Thyroid gland (tissue), 4 donors: ENCODE measurements around the gene CFB. TPM values are rescaled to one million over a fixed set of nuclear protein-coding genes. Genes with fewer than 3 reads are reported as not detected.

ENCODE experiments used
- DNase-seq, 2 donors: peaks; one replicate each; pipeline ENCODE4 v3.0.0-alpha.2; 2019
- H3K27ac ChIP-seq, 3 donors: fragments of 200-600 bp; sonication (generic); 1 replicate in 2 of 3; 2 replicates in 1 of 3; pipeline ENCODE4 v1.5.1; 2016 to 2019; ENCODE audit warnings: mild to moderate bottlenecking in 1 of 3, moderate library complexity in 1 of 3
- H3K27me3 ChIP-seq: fragments of 200-600 bp; sonication (generic); one replicate; pipeline ENCODE4 v1.5.1; 2019
- H3K36me3 ChIP-seq, 2 donors: fragments of 200-600 bp; sonication (generic); one replicate each; pipeline ENCODE4 v1.5.1; 2016 to 2019
- H3K4me1 ChIP-seq, 2 donors: fragments of 200-600 bp; sonication (generic); one replicate each; pipeline ENCODE4 v1.5.1; 2017 to 2019
- H3K4me3 ChIP-seq, 3 donors: fragments of 200-600 bp; sonication (generic); replicated peaks in 1 of 3; 1 replicate in 2 of 3; 2 replicates in 1 of 3; pipeline ENCODE4 v1.5.1; 2016; ENCODE audit warnings: mild to moderate bottlenecking in 1 of 3
- H3K9me3 ChIP-seq: fragments of 200-600 bp; sonication (generic); one replicate; pipeline ENCODE4 v1.5.1; 2017
- POLR2A ChIP-seq, 2 donors: fragments of 450-650 bp; IDR thresholded peaks; one replicate each; pipeline ENCODE4 v1.6.1; 2017; ENCODE audit warnings: antibody characterized with exemption in 2 of 2, mild to moderate bottlenecking in 2 of 2, moderate library complexity in 1 of 2
- WGBS, 2 donors: methylation state at CpG; one replicate each; pipeline ENCODE4 v1.1.5; 2017; 5-methylcytosine and 5-hydroxymethylcytosine counted together
- intact Hi-C: fragments of 100-400 bp; cut with DNase I; formaldehyde crosslinking; loops from one replicate; pipeline ENCODE4 v1.15.1; 2023
- total RNA-seq, 4 donors: library from RNA; depleted of rRNA; stranded (reverse); fragments of >200 nt; gene quantifications; one replicate each; pipeline ENCODE4 v1.2.3, GENCODE V29; 2016
- TF ChIP-seq, protein P1 (sequence below), 6 experiments: fragments of 200-600 bp in 3 of 6; fragments of 450-650 bp in 3 of 6; sonication (generic) in 3 of 6; IDR thresholded peaks; one replicate each; pipeline ENCODE4 v1.5.1; 2016 to 2019; ENCODE audit warnings: antibody characterized with exemption in 6 of 6, mild to moderate bottlenecking in 2 of 6, inconsistent platforms in 1 of 6, moderate library complexity in 1 of 6

CFB gene
- total RNA-seq, 4 donors from 2014 or later: 10.5 to 36.7 (median 16.4) TPM

DNA sequence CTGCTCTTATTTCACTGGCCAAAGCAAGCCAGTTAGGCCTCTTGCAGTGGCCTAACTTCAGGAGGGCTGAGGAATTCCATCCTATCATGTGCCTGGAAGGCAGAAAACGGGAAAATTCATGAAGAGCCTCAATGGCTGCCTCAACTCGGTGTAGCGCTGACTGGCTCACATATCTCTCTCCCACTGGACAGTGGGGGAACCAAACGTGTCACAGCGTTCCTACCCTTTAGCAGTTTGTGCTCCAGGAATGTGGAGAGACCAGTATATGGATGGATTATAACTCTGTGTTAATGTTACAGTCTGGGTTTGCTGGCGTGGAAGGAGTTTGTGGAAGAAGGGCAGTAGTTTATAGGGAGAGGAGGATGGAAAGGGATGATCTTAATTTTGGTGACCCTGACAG lies 30.1 kb upstream of the CFB start:
- Histone ChIP-seq H3K27ac (no peak overlapping the region), H3K36me3 (no peaks in the 10 kb centered on the region), H3K9me3 (no peaks in the 10 kb centered on the region), H3K27me3 (no peaks in the 10 kb centered on the region), H3K4me1 (no peaks in the 10 kb centered on the region), H3K4me3 (no peak overlapping the region)
- TF ChIP-seq POLR2A (IDR thresholded peaks at IDR 0.05): no peak
- TF ChIP-seq, protein P1, sequence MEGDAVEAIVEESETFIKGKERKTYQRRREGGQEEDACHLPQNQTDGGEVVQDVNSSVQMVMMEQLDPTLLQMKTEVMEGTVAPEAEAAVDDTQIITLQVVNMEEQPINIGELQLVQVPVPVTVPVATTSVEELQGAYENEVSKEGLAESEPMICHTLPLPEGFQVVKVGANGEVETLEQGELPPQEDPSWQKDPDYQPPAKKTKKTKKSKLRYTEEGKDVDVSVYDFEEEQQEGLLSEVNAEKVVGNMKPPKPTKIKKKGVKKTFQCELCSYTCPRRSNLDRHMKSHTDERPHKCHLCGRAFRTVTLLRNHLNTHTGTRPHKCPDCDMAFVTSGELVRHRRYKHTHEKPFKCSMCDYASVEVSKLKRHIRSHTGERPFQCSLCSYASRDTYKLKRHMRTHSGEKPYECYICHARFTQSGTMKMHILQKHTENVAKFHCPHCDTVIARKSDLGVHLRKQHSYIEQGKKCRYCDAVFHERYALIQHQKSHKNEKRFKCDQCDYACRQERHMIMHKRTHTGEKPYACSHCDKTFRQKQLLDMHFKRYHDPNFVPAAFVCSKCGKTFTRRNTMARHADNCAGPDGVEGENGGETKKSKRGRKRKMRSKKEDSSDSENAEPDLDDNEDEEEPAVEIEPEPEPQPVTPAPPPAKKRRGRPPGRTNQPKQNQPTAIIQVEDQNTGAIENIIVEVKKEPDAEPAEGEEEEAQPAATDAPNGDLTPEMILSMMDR (IDR thresholded peaks at IDR 0.05): no peak
- no peak for DNase-seq
- WGBS, 2 donors: 77% methylated on average over 6 of the region's 6 CpGs
- intact Hi-C loops: no loop called here

DNA sequence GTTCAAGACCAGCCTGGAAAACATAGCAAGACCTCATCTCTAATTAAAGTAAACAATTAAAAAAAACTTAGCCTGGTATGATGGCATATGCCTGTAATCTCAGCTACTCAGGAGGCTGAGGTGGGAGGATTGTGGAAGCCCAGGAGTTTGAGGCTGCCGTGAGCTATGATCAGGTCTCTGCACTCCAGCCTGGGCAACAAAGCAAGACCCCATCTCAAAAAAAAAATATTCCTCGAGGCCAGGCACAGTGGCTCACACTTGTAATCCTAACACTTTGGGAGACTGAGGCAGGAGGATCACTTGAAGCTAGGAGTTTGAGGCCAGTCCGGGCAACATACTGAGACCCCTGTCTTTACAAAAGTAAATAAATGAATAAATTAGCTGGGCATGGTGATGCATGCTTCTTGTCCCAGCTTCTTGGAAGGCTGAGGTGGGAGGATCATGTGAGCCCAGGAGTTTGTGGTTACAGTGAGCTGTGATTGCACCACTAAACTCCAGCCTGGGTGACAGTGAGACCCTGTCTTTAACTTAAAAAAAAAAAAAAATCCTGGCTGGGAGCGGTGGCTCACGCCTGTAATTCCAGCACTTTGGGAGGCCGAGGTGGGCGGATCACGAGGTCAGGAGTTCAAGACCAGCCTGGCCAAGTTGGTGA lies 27.7 kb upstream of the CFB start:
- H3K36me3 ChIP-seq: no peaks in the 10 kb centered on the region
- 84 to 88% methylated on average over 8 of the region's 8 CpGs for WGBS, 2 donors
- DNase-seq: no peak
- TF ChIP-seq, protein P1 (IDR thresholded peaks at IDR 0.05): no peak
- no peak for TF ChIP-seq POLR2A (IDR thresholded peaks at IDR 0.05)
- H3K27ac ChIP-seq: no peak overlapping the region
- no peak overlapping the region for H3K4me3 ChIP-seq
- intact Hi-C loops: no loop called here
- no peaks in the 10 kb centered on the region for H3K4me1 ChIP-seq
- H3K9me3 ChIP-seq: no peaks in the 10 kb centered on the region
- no peaks in the 10 kb centered on the region for H3K27me3 ChIP-seq

DNA sequence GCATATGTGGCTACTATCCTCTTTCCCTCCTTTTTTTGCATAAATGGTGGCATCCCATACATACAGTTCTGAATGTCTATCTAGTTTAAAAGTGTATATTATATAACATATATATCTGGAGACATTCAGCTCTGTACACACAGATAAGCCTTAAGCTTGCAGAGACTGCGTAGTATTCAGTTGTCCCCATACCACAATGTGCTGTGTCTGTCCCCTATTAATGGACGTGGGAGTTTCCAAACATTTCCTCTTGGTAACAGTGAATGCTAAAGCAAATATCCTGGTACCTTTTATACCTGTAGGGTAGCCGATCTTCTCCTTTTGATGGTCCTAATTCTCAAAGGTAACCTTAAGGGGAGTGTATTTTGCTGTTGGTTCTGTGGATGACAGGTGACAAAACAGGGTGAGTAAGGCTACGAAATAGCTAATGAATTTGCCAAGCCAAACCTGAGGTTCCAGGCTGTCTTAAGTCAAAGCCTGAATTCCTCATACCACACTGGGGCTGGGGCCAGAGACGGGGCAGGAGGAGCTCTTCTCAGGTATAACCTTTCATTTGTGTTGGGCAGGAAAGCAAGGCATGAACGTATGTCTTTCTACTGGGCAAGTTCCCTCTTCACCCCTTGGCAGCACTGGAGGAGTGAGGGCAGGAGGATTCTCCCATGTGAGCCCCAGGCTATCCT lies 26.1 kb upstream of the CFB start:
- H3K27ac ChIP-seq: no peak overlapping the region
- WGBS, 2 donors: 78 to 79% methylated on average over 6 of the region's 6 CpGs
- H3K9me3 ChIP-seq: no peaks in the 10 kb centered on the region
- TF ChIP-seq, protein P1 (IDR thresholded peaks at IDR 0.05): no peak
- no peak for TF ChIP-seq POLR2A (IDR thresholded peaks at IDR 0.05)
- H3K27me3 ChIP-seq: no peaks in the 10 kb centered on the region
- DNase-seq: no peak
- intact Hi-C loops: no loop called here
- H3K36me3 ChIP-seq: no peaks in the 10 kb centered on the region
- no peaks in the 10 kb centered on the region for H3K4me1 ChIP-seq
- no peak overlapping the region for H3K4me3 ChIP-seq

DNA sequence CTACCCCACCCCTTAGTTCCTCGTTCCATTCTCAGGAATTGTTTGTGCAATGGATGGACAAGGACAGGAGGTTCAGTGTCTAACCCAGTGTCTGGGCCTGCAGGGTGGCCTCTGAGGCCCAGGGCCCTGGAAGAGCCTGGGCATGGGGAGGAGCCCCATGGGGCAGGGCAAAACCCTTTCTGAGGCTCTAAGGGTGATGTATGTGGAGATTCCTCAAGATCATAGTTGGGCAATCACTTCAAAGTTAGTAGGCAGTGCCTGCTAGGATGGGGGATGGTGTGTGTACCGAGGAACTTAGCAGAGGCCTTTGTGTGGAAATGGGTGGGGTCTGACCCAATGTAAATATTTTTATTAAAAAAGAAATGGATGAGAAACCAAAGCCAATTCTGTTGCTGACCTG lies 25.1 kb upstream of the CFB start:
- WGBS, 2 donors: 64 to 84% methylated on average over 1 to 2 of the region's 2 CpGs
- H3K4me3 ChIP-seq: no peak overlapping the region
- intact Hi-C loops: no loop called here

DNA sequence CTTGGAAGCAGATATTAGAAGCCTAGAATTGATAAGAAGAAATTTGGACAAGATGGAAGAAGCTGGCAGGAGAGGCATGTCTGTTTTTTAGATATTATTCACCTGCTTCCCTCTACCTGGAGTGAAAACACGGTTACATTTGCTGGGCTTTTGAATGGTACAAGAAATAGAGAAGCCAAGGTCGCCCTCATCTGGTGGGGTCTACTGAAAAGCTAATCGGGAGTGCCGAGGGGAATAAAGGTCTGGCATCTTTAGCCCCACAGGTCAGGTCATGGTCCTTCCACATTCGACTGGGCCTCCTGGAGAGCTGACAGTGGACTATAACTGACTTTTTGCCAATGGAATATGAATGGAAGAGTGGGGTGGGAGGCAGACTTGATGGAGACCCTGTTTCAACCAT lies 23.0 kb upstream of the CFB start:
- DNase-seq: peak; percentile 32 to 38
- Histone ChIP-seq H3K36me3 (no peaks in the 10 kb centered on the region), H3K4me3 (no peak overlapping the region), H3K27me3 (no peaks in the 10 kb centered on the region), H3K4me1 (no peaks in the 10 kb centered on the region), H3K9me3 (no peaks in the 10 kb centered on the region), H3K27ac (no peak overlapping the region)
- intact Hi-C loops: no loop called here
- TF ChIP-seq POLR2A (IDR thresholded peaks at IDR 0.05): no peak
- TF ChIP-seq, protein P1 (IDR thresholded peaks at IDR 0.05): peak in 2 of 6 experiments; percentile 17 to 19
- WGBS, 2 donors: 13 to 20% methylated on average over 5 of the region's 5 CpGs

More for the DNA sequence above, 25.1 kb upstream of the CFB start:
- H3K9me3 ChIP-seq: no peaks in the 10 kb centered on the region
- no peak overlapping the region for H3K27ac ChIP-seq
- TF ChIP-seq, protein P1 (IDR thresholded peaks at IDR 0.05): no peak
- no peak for TF ChIP-seq POLR2A (IDR thresholded peaks at IDR 0.05)
- no peak for DNase-seq
- no peaks in the 10 kb centered on the region for H3K36me3 ChIP-seq
- H3K27me3 ChIP-seq: no peaks in the 10 kb centered on the region
- H3K4me1 ChIP-seq: no peaks in the 10 kb centered on the region
